Progenitor cell of endocrine pancreas (in vitro differentiated cells): ENCODE data around the gene AK9. TPM values are rescaled to one million over a fixed set of nuclear protein-coding genes. Genes with fewer than 3 reads are reported as not detected.
A peak's percentile ranks its signal among the peaks of the same experiment; 100 is the strongest.

Experiments
- DNase-seq: peaks from one replicate; pipeline ENCODE4 v3.0.0; 2021; ENCODE audit warnings: low spot score; ENCODE audit not compliant: unreplicated experiment
- H3K27ac Mint-ChIP-seq: 2 replicates; pipeline ENCODE4 v1.8.0; 2021; ENCODE audit warnings: mild to moderate bottlenecking, moderate library complexity, mixed read lengths
- H3K27me3 Mint-ChIP-seq: 2 replicates; pipeline ENCODE4 v1.8.0; 2021; ENCODE audit warnings: mixed read lengths
- H3K36me3 Mint-ChIP-seq: 2 replicates; pipeline ENCODE4 v1.8.0; 2022; ENCODE audit warnings: mixed read lengths; ENCODE audit not compliant: insufficient read depth
- H3K4me1 Mint-ChIP-seq: 2 replicates; pipeline ENCODE4 v1.8.0; 2021; ENCODE audit warnings: low read depth, mixed read lengths
- H3K4me3 Mint-ChIP-seq: 2 replicates; pipeline ENCODE4 v1.8.0; 2021; ENCODE audit warnings: low read depth, mild to moderate bottlenecking, moderate library complexity, mixed read lengths
- H3K9me3 Mint-ChIP-seq: 2 replicates; pipeline ENCODE4 v1.8.0; 2021; ENCODE audit warnings: low read depth, mixed read lengths
- total RNA-seq: library from RNA; stranded (reverse); gene quantifications from 2 replicates; pipeline ENCODE4 v1.2.1, GENCODE V29; 2021
- TF ChIP-seq, protein P1 (sequence below): fragments of 200-600 bp; sonication (generic); IDR thresholded peaks from one replicate; pipeline ENCODE4 v1.5.0; 2021; ENCODE audit warnings: antibody characterized with exemption, mild to moderate bottlenecking; ENCODE audit not compliant: unreplicated experiment

AK9 gene
- total RNA-seq, 1 donor from 2014 or later: 12.8 TPM

DNA sequence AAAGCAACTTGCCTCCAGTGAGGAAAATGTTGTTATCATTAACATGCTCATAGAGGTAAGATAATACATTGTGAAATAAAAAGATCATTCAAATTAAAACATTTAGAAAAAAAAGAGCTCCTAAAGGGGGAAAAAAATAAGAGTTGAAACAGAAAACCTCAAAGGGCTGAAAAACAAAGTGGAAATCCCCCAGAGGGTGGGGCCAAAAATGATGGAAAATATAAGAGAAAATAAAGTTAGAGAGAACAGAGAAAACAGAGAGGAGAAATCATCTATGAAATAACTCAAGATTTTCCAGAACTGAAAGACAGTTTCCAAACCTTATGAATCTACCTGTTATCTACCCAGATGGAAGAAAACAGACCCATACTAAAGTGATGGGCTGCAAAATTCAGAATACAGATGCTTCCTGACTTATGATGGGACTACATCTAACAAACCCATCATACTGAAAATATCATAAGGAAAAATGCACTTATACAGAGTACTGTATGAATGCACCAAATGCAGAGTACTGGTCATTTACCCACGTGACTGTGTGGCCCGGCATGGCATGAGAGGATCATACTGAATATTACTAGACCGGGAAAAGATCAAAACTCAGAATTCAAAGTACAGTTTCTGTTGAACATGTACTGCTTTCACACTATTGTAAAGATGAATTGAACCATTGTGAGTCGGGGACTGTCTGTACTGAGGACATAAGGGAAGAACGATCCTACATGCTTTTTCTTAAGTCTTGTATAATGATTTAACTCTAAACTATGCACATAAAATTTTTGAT is 212.0 kb downstream of the AK9 start:
- Mint-ChIP-seq H3K27me3 (peaks cover 4% of the 10 kb centered on the region), H3K36me3 (peaks cover 31% of the 10 kb centered on the region), H3K4me1 (peaks cover 54% of the 10 kb centered on the region), H3K27ac (peak overlapping the region; percentile 97), H3K9me3 (no peaks in the 10 kb centered on the region), H3K4me3 (peak overlapping the region; percentile 45)
- TF ChIP-seq, protein P1, sequence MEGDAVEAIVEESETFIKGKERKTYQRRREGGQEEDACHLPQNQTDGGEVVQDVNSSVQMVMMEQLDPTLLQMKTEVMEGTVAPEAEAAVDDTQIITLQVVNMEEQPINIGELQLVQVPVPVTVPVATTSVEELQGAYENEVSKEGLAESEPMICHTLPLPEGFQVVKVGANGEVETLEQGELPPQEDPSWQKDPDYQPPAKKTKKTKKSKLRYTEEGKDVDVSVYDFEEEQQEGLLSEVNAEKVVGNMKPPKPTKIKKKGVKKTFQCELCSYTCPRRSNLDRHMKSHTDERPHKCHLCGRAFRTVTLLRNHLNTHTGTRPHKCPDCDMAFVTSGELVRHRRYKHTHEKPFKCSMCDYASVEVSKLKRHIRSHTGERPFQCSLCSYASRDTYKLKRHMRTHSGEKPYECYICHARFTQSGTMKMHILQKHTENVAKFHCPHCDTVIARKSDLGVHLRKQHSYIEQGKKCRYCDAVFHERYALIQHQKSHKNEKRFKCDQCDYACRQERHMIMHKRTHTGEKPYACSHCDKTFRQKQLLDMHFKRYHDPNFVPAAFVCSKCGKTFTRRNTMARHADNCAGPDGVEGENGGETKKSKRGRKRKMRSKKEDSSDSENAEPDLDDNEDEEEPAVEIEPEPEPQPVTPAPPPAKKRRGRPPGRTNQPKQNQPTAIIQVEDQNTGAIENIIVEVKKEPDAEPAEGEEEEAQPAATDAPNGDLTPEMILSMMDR: no peak
- DNase-seq: no peak

DNA sequence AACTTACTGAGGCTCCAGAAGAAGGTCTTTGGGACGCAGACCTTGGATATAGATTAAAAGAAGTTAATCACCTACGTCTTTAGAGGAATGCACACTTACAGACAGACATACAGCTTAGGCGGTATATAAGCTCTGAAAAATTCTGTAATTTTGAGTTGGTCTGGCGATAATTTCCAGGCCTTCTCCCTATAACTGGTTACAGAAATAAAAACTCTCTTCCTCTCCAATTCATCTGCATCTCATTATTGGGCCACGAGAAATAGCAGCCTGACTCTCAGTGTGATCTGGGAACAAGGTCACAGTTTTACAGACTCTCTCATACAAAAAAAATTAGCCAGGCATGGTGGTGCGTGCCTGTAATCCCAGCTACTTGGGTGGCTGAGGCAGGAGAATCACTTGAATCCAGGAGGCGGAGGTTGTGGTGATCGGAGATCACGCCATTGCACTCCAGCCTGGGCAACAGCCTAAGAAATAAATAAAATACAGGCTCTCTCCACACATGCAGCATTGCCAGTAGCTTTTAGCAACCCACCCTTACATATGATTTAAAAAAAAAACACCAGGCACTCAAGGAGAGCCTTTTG is 212.7 kb downstream of the AK9 start:
- TF ChIP-seq, protein P1: no peak
- H3K27me3 Mint-ChIP-seq: no peaks in the 10 kb centered on the region
- no peak for DNase-seq
- peaks cover 34% of the 10 kb centered on the region for H3K36me3 Mint-ChIP-seq
- H3K9me3 Mint-ChIP-seq: no peaks in the 10 kb centered on the region
- H3K27ac Mint-ChIP-seq: peak overlapping the region; percentile 97
- peak overlapping the region; percentile 45 for H3K4me3 Mint-ChIP-seq
- peaks cover 54% of the 10 kb centered on the region for H3K4me1 Mint-ChIP-seq

DNA sequence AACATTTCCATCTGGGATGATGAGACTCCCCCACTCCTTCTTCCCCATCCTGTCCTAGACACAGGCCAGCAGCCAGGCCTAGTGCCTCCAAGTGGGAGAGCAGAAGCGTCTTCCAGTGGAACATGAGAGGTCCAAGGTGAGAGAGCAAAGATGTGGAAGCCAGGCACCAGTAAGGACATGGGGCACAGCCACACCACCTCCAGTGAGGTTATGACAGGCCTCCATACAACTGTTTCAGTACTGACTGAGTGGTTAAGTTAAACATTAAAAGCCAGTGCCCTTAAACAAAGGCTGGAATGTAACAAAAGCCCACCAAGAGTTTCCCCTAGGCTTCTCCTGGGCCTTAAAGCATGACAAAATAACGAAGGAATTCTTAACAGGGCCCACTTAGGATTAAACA is 213.3 kb downstream of the AK9 start:
- Mint-ChIP-seq H3K36me3 (peaks cover 38% of the 10 kb centered on the region), H3K4me1 (peaks cover 54% of the 10 kb centered on the region), H3K9me3 (no peaks in the 10 kb centered on the region), H3K27ac (peak overlapping the region; percentile 97), H3K27me3 (no peaks in the 10 kb centered on the region), H3K4me3 (peak overlapping the region; percentile 45)
- no peak for DNase-seq
- TF ChIP-seq, protein P1: no peak

DNA sequence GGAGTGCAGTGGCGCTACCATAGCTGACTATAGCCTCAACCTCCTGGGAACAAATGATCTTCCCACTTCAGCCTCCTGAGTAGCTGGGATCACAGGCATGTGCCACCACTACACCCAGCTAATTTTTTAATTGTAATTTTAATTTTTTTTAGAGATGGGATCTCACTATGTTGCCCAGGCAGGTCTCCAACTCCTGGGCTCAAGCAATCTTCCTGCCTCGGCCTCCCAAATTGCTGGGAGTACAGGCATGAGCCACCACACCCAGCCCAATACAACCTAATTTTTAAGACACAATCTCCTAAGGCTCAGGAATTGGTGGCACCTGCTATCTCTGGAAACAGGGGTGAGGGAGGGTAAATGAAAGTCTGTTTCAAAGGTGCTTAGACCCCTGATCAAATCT is 213.8 kb downstream of the AK9 start:
- TF ChIP-seq, protein P1: no peak
- Mint-ChIP-seq H3K9me3 (no peaks in the 10 kb centered on the region), H3K27me3 (no peaks in the 10 kb centered on the region), H3K27ac (peak overlapping the region; percentile 97), H3K36me3 (peaks cover 41% of the 10 kb centered on the region), H3K4me3 (peak overlapping the region; percentile 45), H3K4me1 (peaks cover 52% of the 10 kb centered on the region)
- DNase-seq: no peak

DNA sequence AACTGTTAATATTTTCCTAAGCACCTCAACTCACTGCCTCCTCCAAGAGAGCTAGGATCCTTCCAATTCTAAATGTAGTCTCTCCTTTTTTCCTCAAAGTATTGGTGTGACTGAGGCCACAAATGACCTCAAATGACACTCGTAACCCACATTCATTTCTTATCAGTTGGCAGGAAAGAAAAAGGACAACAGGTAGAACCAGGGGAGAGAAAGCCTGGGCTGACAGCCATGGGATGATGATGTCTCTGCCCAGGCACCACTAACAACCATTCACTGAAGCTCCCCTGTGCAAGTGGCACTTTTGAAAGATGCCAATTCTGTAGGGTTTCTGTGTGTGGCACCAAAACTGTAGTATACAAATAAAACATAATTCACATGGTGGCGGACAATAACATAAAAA is 215.4 kb downstream of the AK9 start:
- TF ChIP-seq, protein P1: no peak
- Mint-ChIP-seq H3K27me3 (no peaks in the 10 kb centered on the region), H3K4me3 (no peak overlapping the region), H3K9me3 (no peaks in the 10 kb centered on the region), H3K27ac (no peak overlapping the region), H3K36me3 (peaks cover 38% of the 10 kb centered on the region), H3K4me1 (peaks cover 39% of the 10 kb centered on the region)
- no peak for DNase-seq
